Measurements from ENCODE around the gene LUZP4. TPM values are rescaled to one million over a fixed set of nuclear protein-coding genes. Genes with fewer than 3 reads are reported as not detected.
"Not testable (repeated sequence)": the region's sequence is repeated elsewhere in the genome, so short reads cannot be mapped to it uniquely, and the experiment has no call there.

Gene LUZP4, protein sequence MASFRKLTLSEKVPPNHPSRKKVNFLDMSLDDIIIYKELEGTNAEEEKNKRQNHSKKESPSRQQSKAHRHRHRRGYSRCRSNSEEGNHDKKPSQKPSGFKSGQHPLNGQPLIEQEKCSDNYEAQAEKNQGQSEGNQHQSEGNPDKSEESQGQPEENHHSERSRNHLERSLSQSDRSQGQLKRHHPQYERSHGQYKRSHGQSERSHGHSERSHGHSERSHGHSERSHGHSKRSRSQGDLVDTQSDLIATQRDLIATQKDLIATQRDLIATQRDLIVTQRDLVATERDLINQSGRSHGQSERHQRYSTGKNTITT
- not detected for total RNA-seq
- long read RNA-seq, donor 1 = 0 reads
- long read RNA-seq, donor 2 = 0 reads

DNA sequence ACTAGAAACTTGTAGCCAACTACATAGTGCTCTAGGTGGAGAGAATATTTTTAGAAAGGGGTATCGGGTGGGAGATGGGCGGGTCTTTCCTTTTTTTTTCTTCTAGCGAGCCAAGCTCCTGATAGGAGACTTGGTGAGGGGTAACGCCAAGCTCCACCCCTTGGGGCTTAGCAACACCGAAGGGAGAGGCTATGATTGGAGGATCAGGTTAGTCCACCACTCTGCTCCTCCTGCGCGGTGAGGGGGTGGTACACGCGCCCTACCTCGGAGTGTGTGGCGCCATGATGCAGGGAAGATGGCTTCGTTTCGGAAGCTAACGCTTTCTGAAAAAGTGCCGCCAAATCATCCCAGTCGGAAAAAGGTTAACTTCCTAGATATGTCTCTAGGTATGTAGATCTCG is at the start of gene LUZP4:
TSS of gene LUZP4 (plus strand) at position 251 of the 400 bp plus-strand sequence. CDS start at position 296, 45 bp downstream.
- intact Hi-C loops (cut with DNase I) = no loop called here

DNA sequence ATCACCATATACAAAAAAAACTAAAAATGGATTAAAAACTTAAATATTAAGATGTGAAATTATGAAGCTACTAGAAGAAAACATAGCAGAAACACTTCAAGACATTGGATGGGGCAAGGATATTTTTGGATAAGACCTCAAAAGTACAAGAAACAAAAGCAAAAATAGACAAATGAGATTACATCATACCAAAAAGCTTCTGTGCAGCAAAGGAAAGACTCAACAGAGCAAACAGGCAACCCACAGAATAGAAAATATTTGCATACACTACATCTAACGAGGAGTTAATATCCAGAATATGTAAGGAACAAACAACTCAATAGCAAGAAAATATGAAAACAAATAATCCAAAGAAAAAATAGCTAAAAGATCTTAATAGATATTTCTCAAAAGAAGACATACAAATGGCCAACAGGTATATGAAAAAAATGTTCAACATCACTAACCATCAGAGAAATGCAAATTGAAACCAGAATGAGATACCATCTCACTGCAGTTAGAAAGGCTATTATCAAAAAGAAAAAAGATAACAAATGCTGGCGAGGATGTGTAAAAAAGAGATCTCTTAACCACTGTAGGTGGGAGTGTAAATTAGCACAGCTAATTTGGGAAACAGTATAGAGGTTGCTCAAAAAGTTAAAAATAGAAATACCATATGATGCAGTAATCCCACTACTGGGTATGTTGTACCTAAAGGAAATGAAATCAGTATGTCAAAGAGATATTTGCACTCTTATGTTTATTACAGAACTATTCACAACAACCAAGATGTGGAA is 37.9 kb upstream of the LUZP4 start:
- no peak for DNase-seq (ENCODE audit: low spot score)
- intact Hi-C loops (cut with DNase I) = no loop called here

More for the DNA sequence above, at the start of gene LUZP4:
- DNase-seq (ENCODE audit: low spot score) = no peak

- intact Hi-C loops (cut with DNase I) = no loop called here
Observed at GRCh38 chrX:115255003-115255402, 34.5 kb upstream of the LUZP4 start.

GRCh38 chrX:115257711-115258110 is 31.8 kb upstream of the LUZP4 start:
- intact Hi-C loops (cut with DNase I) = no loop called here
- no peak for DNase-seq (ENCODE audit: low spot score)

More at GRCh38 chrX:115255003-115255402, 34.5 kb upstream of the LUZP4 start:
- no peak for DNase-seq (ENCODE audit: low spot score)

DNA sequence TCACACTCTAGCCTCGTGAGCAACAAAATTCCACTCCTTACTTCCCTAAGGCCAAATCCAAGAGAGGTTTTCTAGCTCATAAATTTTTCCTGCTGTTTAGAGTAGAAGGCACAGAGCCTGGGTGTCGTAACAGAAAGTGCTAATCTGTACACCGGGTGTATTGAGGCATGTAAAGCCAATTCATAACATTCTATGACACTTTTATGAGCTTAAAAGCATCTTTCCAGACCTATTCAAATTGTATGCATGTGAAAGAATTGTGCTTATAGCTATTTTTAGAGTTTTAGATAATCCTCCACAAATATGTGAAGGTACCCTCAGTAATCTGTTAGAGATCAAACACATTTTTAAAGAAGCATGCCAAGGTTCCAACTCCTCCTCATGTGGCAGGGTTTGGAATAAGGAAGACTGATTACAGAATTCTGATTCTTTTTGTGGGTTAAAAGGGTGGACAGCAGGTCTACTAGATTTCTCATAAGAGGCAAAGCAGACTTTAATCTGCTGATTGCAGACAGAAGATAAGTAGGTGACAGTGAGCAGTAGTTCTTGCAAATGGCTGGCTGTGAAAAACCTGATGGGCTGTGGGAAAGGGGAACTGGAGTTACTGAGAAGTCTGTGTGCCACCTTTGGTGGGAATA is 30.2 kb upstream of the LUZP4 start:
- intact Hi-C loops (cut with DNase I) = no loop called here
- no peak for DNase-seq (ENCODE audit: low spot score)

- DNase-seq (ENCODE audit: low spot score) = no peak
- intact Hi-C loops (cut with DNase I) = no loop called here
Observed at GRCh38 chrX:115260330-115260729, 29.2 kb upstream of the LUZP4 start.

- DNase-seq (ENCODE audit: low spot score) = no peak
Observed at GRCh38 chrX:115261148-115261547, 28.4 kb upstream of the LUZP4 start.

DNA sequence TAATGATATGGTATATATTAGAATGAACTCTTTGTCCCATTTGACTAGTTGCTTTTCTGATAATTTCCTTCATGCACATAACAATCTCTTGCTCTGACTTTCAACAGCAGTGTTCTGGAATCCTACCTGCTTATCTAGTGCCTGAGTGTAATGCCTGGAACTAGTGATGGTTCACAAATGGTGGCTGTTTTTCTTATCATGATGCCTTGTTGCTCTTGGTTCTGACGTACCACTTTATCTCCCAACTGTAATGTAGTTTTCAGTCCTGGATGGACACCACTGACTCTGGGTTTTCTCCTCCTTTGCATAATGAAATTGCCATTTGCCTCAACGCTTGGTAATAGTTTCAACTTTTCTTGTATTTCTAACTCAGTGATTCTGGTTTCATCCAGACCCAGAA is 25.5 kb upstream of the LUZP4 start:
- intact Hi-C loops (cut with DNase I) = no loop called here
- no peak for DNase-seq (ENCODE audit: low spot score)

More at GRCh38 chrX:115261148-115261547, 28.4 kb upstream of the LUZP4 start:
- intact Hi-C loops (cut with DNase I) = no loop called here

DNA sequence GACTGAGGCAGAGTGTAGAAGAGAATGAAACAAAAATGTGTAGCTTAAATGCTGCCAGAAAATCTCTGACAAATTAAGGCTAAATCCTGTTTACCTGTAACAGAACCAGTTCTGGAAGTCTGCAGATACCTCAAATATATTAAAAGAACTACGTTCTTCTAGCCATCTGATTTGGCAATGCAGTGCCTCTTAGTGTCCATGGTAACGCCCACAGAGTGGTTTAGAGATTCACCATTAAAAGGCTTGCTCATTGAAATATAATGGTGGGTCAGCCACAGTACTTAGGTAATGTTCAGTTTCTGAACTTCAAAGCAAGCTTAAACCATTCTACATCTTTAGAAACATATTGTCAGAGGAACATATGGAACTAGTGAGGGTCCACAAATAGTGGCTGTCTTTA is 23.2 kb upstream of the LUZP4 start:
- intact Hi-C loops (cut with DNase I) = no loop called here
- DNase-seq (ENCODE audit: low spot score) = no peak

DNA sequence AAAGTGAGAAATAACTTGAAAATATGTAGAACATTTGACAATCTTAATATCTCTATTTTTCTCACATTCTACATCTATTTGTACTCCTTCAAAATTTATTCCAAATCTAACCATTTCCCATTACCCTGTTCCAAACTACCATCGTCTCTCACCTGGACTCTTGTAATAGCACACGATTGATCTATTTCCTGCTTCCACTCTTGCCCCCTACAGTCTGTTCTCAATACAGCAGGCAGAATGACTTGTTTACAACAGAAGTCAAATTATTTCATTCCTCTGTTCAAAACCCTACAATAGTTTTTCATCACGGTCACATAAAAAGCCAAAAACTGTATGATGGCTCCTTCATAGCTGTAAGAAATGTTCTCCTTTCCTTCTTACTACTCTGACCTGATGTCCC is 21.1 kb upstream of the LUZP4 start:
- no peak for DNase-seq (ENCODE audit: low spot score)
- intact Hi-C loops (cut with DNase I) = no loop called here

GRCh38 chrX:115269051-115269683 is 20.3 kb upstream of the LUZP4 start:
- DNase-seq (ENCODE audit: low spot score) = no peak
- intact Hi-C loops (cut with DNase I) = no loop called here

DNA sequence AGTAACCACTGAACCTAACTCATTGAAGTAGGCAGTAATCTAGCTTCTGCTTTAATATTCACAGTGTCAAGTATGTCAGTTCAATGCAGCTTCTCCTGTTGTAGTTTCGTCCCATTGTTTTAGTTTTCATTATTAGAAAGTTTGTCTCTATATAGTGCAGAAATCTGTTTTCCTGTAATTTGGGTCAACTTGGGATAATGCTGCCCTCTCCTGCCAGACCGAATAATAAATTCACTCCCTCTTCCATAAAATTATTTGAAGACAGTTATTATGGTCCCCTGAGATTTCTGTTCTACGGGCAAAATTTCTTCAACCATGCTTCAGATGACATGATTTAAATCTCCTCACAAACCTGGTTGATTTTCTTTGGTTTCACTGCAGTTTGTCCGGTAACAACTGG is 4.6 kb upstream of the LUZP4 start:
- no peak for DNase-seq (ENCODE audit: low spot score)
- intact Hi-C loops (cut with DNase I) = no loop called here

GRCh38 chrX:115297189-115297588 is 7.7 kb downstream of the LUZP4 start:
- no peak for DNase-seq (ENCODE audit: low spot score)
- intact Hi-C loops (cut with DNase I) = no loop called here

- DNase-seq (ENCODE audit: low spot score) = no peak
- intact Hi-C loops (cut with DNase I) = no loop called here
Observed at GRCh38 chrX:115311139-115311538, 21.6 kb downstream of the LUZP4 start.

GRCh38 chrX:115311601-115312001 is 22.1 kb downstream of the LUZP4 start:
- intact Hi-C loops (cut with DNase I) = no loop called here
- DNase-seq (ENCODE audit: low spot score) = no peak

DNA sequence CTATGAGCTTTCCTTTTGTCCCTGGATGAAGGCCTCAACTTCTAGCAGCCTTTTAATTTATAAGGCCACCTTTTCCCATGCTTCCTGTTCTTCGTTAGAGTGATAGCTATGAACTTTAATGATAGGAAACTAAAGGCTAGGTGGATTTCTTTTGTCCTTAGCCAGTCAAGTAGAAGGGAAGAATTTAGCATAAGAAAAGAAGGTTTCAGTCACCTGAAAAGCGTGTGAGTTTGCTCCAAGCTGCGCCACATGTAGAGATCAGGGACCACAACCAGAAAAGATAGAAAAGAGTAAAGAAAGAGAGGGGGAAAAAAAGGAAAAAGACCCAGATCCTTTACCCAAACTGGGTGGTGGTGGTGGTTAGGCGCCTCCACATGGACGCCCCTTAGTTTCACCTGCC is 28.6 kb downstream of the LUZP4 start:
- intact Hi-C loops (cut with DNase I) = no loop called here
- no peak for DNase-seq (ENCODE audit: low spot score)

- intact Hi-C loops (cut with DNase I) = no loop called here
- DNase-seq (ENCODE audit: low spot score) = no peak
Observed at GRCh38 chrX:115322375-115322774, 32.9 kb downstream of the LUZP4 start.

DNA sequence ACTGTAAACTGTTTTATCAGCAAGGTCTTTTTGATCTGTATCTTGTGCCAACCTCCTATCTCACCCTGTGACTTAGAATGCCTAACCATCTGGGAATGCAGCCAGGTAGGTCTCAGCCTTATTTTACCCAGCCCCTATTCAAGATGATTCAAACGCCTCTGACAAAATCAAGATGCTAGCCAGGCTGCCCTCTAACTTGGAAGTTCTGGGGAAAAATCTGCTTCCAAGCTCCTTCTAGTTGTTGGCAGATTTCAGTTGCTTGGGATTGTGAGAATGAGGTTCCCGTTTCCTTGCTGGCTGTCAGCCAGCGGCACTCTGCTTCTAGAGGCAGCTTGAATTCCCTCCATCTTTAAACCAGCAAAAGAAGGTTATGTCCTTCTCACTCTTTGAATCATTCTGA is 34.7 kb downstream of the LUZP4 start:
- no peak for DNase-seq (ENCODE audit: low spot score)
- intact Hi-C loops (cut with DNase I) = no loop called here

GRCh38 chrX:115329282-115329681 is 39.8 kb downstream of the LUZP4 start:
- DNase-seq (ENCODE audit: low spot score); intact Hi-C loops (cut with DNase I): not testable (repeated sequence)

Measured in posterior vena cava (tissue), 2 donors.